ENCODE data around the gene GRM7.

Gene GRM7

DNA sequence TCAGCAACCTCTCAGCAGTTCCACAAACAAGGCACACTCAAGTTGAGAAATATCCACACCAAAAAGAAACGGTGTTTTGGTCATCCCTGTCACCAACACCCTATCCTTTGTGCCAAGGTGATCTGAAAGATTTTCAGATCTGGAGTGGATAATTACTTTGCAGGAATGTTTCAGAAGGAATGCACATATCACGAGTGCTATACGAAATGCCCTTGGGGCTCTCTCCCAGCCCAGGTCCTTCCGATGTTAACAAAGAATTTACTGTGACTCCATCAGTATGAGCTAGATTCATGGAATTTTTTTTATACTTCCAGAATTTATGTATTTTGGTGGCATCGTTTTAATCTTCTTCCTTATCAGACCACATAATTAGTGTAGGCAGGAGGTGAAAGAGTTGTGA lies 105.0 kb downstream of the GRM7 start:
- no peak for DNase-seq (ENCODE audit: low read depth in 2 of 3, low spot score in 1 of 3)

DNA sequence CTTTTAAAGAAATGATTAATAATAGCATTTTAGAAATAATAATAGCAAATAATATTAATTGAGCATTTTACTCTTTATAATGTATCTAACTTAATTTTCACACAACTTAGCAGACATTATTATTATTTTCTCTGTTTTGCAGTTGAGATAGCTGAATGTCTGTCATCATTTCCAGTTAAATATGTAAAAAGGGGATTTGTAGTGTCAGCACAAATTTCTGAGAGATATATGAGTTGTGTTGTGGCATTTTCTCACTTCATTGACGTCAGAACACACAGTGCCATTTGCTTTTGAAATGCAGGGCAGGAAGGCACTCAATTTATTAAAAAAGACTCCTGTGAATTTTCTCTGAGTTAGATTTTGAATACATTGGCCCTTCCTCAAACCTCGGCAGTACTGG lies 111.0 kb downstream of the GRM7 start:
- no peak for DNase-seq (ENCODE audit: low read depth in 2 of 3, low spot score in 1 of 3)

DNA sequence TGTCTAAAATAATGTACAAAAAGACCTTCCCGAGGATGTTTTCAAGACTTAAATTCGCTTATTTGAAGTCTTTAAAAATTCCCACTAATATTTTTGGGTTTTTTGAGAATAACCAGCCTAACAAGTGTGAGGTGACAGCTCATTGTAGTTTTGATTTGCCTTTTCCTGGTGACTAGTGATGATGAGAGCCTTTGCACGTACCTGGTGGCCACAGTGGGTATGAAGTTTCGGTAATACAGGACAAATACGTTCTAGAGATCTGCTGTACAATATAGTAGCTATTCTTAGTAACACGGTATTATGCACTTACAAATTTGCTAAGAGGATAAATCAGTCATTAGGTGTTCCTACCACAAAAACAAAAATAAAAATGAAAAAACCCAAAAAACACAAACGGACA lies 124.9 kb downstream of the GRM7 start:
- no peak for DNase-seq (ENCODE audit: low read depth in 2 of 3, low spot score in 1 of 3)

GRCh38 chr3:6989608-6990291 lies 128.8 kb downstream of the GRM7 start:
- no peak for DNase-seq (ENCODE audit: low read depth in 2 of 3, low spot score in 1 of 3)

DNA sequence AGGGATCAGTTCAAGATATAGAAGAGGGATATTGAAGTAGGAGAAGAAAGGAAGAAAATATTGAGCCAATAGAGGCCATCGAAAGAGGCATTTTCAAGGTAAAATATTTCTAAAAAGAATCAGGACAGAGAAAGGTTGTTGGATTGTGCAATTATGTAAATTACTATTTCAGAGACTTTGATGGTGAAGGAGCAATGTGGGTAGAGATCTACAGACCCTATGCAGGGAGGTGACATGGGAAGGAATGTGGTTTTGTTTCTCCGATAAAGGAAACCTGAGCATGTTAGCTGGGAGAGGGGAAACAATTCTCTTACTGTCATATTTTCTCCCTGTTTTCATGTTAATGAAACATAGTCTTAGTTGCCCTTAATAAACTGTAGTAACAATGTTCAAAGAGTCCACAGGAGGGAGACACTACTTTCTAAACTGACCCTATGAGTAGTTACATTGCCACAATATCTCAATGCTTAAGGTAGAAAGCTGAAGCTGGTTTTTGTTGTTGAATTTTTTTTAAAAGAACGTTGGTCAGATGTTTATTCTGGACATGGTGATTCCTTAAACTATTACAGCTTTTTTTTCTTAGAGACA lies 133.3 kb downstream of the GRM7 start:
- no peak for DNase-seq (ENCODE audit: low read depth in 2 of 3, low spot score in 1 of 3)

DNA sequence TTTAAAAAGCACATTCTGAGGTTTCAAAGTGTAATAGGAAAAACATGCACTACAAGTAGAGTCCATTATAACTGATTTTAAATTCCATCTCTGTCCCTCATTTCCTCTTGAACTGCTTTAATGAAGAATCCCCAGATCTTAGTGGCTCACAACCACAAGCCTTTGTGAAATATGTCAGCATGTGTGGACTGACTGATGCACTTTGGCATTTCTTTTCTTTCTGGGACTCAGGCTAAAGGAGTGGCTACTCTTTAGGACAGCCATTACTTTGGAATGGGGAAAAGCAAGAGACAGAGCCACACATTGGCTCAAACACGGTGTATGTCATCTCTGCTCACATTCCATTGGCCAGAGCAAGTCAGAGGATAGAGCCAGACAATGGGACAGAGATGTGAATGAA lies 139.6 kb downstream of the GRM7 start:
- DNase-seq (ENCODE audit: low read depth in 2 of 3, low spot score in 1 of 3) = no peak

- DNase-seq (ENCODE audit: low read depth in 2 of 3, low spot score in 1 of 3) = no peak
Observed at GRCh38 chr3:7001370-7001769, 140.5 kb downstream of the GRM7 start.

DNA sequence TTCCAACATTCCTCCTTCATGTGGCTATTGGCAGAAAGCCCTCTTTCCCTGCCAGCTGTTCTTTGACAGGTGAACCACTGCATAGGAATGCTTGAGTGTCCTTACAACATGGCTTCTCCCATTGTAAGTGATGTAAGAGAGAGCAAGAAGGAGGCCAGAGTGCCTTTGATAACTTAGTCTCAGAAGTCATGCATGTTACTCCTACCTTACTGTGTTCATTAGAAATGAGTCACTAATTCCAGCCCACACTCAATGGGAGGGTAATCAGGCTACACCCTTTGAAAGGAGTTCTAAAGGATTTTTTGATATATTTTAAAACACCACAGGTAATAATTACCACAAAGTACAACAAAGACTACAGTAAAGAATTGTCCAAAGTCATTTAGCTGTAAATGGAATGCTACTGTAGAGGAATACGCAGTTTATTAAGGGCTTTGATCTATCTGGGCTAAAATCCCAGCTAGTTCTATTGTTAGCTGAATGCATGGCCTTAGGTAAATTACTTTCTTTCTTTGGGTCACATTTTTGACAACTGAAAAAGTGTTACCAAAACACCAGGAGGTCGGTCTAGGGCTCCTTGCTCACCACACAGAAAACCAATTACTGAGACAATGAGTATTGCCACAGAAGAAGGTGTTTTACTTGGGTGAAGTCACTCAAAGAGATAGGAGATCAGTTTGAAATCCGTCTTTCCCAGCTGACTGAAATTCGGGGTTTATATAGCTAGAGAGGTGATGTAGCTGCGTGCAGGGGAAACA lies 154.9 kb downstream of the GRM7 start:
- DNase-seq (ENCODE audit: low read depth in 2 of 3, low spot score in 1 of 3) = no peak

DNA sequence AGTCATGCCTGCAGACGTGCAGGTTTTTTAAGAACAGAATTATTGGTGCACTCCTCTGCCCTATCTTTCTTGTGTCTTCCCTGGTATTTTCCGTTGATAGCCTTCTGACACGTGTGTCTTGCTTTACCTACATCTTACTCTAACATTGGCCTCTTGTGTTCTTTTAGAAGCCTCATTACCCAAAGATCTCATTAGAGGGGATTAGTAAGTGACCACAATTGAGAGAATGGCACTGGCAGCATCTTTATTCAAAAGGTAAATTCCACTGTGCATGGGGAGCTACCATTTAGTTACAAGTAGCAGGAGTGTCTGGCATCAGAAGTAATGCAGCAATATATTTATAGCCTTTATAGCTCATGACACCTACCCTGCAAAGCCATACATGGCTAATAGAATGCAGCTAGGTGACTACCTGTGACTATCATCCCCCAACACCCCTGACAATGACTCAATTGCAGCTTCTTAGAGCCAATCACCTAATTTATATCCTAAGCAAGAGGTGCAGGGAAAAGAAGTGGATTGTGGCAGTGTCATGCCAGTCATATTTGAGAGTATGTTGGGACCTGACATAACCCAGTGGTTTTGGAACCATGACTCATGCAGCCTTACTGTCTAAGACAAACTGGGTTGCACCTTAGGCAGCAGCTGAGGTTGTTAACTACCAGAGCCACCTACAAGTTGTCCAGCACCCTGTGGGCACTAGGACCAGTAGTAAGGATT lies 164.8 kb downstream of the GRM7 start:
- no peak for DNase-seq (ENCODE audit: low read depth in 2 of 3, low spot score in 1 of 3)

DNA sequence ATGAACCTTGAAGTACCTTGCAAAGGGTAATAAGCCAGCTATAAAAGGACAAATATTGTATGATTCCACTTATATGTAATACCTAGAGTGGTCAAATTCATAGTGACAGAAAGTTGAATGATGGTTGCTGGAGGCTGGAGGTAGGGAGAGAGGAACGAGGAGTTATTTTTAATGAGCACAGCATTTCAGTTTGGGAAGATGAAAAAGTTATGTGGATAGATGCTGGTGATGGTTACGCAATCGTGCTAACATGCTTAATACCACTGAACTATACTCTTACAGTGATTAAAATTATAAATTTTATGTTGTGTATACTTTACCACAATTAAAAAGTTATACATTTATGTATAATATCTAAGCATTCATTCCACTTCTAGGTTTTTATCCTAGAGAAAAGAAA lies 168.6 kb downstream of the GRM7 start:
- no peak for DNase-seq (ENCODE audit: low read depth in 2 of 3, low spot score in 1 of 3)

- no peak for DNase-seq (ENCODE audit: low read depth in 2 of 3, low spot score in 1 of 3)
Observed at GRCh38 chr3:7038394-7038793, 177.5 kb downstream of the GRM7 start.

- DNase-seq (ENCODE audit: low read depth in 2 of 3, low spot score in 1 of 3) = no peak
Observed at GRCh38 chr3:7062714-7063113, 201.8 kb downstream of the GRM7 start.

GRCh38 chr3:7070461-7070860 lies 209.5 kb downstream of the GRM7 start:
- no peak for DNase-seq (ENCODE audit: low read depth in 2 of 3, low spot score in 1 of 3)

GRCh38 chr3:7074217-7074616 lies 213.3 kb downstream of the GRM7 start:
- no peak for DNase-seq (ENCODE audit: low read depth in 2 of 3, low spot score in 1 of 3)

- no peak for DNase-seq (ENCODE audit: low read depth in 2 of 3, low spot score in 1 of 3)
Observed at GRCh38 chr3:7075117-7075516, 214.2 kb downstream of the GRM7 start.

GRCh38 chr3:7075901-7076300 lies 215.0 kb downstream of the GRM7 start:
- no peak for DNase-seq (ENCODE audit: low read depth in 2 of 3, low spot score in 1 of 3)

- DNase-seq (ENCODE audit: low read depth in 2 of 3, low spot score in 1 of 3) = no peak
Observed at GRCh38 chr3:7082244-7082643, 221.3 kb downstream of the GRM7 start.

- no peak for DNase-seq (ENCODE audit: low read depth in 2 of 3, low spot score in 1 of 3)
Observed at GRCh38 chr3:7086417-7086816, 225.5 kb downstream of the GRM7 start.

- no peak for DNase-seq (ENCODE audit: low read depth in 2 of 3, low spot score in 1 of 3)
Observed at GRCh38 chr3:7095116-7095515, 234.2 kb downstream of the GRM7 start.

GRCh38 chr3:7100136-7100535 lies 239.2 kb downstream of the GRM7 start:
- DNase-seq (ENCODE audit: low read depth in 2 of 3, low spot score in 1 of 3) = no peak

DNA sequence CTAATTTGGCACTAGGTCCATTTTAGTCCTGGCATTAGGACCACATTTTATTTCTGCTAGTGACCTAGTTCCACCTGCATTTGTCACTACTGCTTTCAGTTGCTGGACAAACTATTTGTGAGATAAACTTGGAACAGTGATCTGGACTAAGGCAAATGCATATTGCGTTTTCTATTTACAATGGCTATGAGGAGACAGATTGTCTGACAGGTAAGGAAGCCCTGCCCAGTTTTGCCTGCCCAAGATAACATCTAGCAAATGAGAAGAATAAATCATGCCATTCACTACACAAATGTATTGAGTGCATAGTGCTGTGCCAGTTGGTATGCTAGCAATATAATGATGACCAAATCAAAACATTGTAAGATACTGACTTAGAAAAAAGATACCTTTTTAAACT lies 245.7 kb downstream of the GRM7 start:
- DNase-seq (ENCODE audit: low read depth in 2 of 3, low spot score in 1 of 3) = no peak

DNA sequence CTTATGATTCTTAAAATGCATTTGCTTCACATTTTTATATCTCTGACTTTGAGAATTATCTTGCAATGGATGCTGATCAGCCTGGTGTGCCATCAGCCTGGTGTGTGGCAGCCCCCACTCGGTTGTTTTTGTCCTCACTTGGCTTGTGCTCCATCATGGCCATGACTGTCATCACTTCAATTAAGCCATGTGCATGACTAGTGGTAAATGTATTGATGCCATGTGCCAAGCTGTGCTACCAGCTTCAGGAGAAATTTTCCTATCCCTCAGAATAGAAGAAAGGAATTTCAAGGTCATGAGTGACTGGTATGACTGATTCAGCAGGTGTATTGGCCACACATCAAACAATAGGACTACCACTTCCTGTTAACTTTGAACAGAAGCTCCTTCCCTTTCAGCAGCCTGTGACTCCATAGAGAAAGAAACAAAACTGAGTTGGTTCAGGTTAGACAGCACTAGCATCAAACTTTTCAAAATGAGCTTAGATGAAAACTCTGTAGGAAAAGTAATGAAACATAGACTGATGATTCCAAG lies 251.7 kb downstream of the GRM7 start:
- no peak for DNase-seq (ENCODE audit: low read depth in 2 of 3, low spot score in 1 of 3)
